HG02870 (cell line): ENCODE data around the gene GAS1.

Source experiments
- ATAC-seq: cut with Tn5 transposase; IDR thresholded peaks from one replicate; pipeline ENCODE4 v1.9.1; 2021; ENCODE audit warnings: mild to moderate bottlenecking, moderate library complexity; ENCODE audit not compliant: unreplicated experiment

The GAS1 gene

DNA sequence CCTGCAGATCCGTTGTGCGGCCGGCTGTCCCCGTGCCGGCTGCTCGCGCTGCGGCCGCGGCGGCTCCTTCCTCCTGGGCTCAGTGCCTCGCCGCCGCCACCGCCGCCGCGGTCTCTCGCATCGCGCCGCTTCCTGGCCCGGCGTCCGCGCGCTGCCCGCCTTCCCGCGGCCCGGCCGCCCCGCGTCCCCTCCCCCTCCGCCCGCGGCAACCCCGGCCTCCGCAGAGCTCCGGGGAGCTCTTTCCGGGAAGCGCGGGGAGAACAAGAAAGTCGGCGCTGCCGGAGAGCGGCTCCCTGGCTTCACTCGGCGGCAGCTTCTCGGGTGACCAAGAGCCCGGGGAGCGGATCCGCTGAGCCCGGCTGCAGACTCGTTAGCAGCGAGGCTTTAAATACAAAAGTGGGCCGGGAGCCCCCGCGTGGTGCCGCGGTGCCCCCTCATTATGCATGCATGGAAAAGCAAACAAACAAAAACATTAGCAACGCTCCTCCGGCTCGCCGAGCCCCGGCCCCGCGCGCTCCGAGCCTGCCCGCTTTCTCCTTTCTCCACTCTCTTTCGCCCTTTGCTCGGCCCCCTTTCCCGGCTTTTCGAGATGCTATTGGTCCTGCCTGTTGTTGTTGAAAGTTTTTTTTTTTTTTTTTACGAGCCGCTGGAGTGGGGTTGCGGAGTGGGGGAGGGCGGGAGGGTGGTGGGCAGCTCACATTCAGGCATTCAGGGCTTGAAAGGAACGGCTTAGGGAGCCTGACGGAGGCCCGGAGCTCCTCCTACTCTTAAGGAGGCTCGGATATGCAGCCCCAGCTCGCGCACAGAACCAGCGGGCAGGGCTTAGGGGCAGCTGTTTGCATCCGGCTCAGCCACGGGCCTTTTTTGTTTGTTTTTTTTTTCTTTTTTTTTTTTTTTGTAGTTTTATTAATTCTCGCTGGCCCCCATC, at the start of gene GAS1:
Gene GAS1, minus strand, starts transcription at position 361 of the 928 bp plus-strand sequence. CDS start 727 bp downstream, outside the sequence.
- ATAC-seq: peak; percentile 50

GRCh38 chr9:86994231-86994630, 46.9 kb upstream of the GAS1 start:
- ATAC-seq: no peak

DNA sequence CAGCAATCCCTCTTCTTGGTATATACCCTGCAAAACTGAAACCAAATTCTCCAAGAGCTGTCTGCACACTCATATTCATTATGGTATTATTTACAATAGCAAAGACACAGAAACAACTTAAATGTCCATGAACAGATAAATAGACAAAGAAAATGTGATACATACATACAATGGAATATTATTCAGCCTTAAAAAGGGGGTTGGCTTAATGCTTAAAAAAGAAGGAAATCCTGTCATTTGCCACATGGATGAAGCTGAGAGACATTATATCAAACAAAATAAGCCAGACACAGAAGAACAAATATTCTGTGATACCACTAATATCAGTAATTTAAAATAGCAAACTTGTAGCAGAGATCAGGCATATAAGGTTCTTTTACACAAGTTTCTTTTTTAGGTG, 46.5 kb upstream of the GAS1 start:
- no peak for ATAC-seq

GRCh38 chr9:86991077-86991476, 43.8 kb upstream of the GAS1 start:
- ATAC-seq: no peak

GRCh38 chr9:86990290-86990689, 43.0 kb upstream of the GAS1 start:
- no peak for ATAC-seq

GRCh38 chr9:86987900-86988299, 40.6 kb upstream of the GAS1 start:
- ATAC-seq: no peak

DNA sequence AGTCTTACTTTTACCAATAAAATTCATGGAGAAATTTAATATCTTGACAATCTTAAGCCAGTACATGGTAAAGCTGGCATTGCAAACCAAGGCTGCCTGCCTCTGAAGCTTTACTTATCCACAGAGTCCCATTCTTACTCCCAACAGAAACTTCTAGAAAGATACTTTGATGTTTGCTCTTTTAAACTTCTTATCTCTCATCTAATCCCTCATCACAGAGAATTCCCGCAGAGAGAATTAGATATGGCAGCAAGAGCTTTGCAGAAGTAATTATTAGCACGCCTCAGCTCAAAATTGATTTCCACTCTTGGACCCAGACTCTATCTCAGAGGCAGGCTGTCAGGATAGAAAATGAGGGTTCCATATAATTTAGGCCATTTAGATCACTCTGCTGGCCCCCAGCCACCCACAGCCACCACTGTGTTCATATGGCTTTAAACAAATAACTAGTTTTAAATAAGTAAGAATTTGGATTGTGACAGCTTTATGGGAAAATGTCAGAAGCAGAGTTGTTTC, 37.9 kb upstream of the GAS1 start:
- no peak for ATAC-seq

- ATAC-seq: no peak
These were observed 36.4 kb upstream of the GAS1 start for GRCh38 chr9:86983620-86984259.

DNA sequence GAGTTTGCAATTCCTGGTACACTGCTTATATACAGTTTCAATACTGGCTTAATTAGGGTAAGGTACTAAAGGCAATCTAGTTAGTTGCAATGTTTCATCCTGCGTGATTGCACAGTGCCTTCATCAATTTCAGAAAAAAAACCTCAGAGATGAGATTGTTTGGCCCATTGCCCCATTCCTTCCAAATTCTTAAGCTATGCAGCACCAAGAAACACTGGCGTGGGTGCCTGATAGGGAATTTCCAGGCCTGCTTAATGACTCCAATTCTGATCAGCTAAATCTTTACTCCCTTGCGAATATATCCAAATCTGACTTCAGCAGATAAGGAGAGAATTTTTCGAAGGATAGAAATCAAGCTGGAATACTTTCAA, 35.9 kb upstream of the GAS1 start:
- ATAC-seq: no peak

DNA sequence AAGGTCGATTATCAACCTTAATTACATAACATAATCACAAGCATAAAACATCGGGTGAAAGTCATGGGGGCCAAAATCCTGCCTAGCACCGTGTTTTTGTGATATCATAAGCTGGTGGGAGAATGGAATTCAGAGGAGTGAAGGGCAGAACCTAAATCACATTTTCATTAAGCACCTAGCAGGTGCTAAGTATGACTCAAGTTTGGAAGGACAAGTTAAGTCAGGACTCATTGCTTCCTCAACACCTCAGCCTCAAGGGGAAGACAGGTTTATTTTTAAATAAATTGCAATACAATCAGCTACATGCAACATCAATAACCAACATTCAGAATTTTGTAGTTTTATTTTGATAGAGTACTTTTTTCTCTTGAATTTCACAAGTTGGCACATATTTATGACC, 33.5 kb upstream of the GAS1 start:
- no peak for ATAC-seq

DNA sequence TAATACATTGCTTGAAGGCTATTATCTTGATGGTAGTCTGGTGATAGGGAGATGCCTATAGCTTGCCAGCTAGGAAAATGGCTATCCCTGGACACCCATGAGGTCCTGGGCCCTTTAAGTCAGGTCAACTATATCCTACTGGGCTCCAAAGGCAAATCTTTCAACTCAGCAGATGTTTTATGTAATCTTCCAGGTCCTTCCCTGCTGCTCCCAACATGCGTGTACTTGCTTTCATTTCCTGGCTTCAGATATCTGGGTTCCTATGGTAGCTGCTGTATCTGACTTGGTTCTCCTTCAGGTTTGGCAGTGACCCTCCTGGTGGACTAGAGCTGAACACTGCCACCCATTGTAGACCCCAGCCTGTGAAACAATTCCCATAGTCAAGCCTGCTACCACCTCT, 32.4 kb upstream of the GAS1 start:
- no peak for ATAC-seq

- ATAC-seq: no peak
These were observed 31.7 kb upstream of the GAS1 start for GRCh38 chr9:86978922-86979474.

GRCh38 chr9:86978413-86978812, 31.1 kb upstream of the GAS1 start:
- ATAC-seq: no peak

GRCh38 chr9:86977205-86977835, 30.0 kb upstream of the GAS1 start:
- no peak for ATAC-seq

GRCh38 chr9:86975606-86976005, 28.3 kb upstream of the GAS1 start:
- no peak for ATAC-seq

GRCh38 chr9:86975036-86975435, 27.7 kb upstream of the GAS1 start:
- no peak for ATAC-seq

DNA sequence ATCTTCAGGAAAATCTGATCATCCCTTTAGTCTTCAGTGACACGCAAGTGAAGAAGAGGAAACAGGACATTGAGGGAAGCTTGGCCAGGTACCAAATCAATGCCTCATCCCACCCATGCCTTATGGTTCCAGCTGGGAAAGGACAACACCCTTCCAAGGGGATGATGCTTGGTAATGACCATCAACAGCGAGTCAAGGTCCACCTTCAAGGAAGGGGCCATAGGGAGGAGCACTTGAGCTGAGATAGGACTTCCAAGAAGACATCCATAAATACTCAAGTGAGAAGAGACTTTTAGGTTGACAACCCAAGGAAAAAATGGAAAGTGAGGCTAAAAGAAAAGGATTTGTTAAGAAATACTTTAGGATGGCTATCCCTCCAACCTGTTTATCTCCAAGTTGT, 27.1 kb upstream of the GAS1 start:
- no peak for ATAC-seq

- no peak for ATAC-seq
These were observed 24.4 kb upstream of the GAS1 start for GRCh38 chr9:86971742-86972141.

- ATAC-seq: no peak
These were observed 21.1 kb upstream of the GAS1 start for GRCh38 chr9:86968258-86968920.

- no peak for ATAC-seq
These were observed 19.7 kb upstream of the GAS1 start for GRCh38 chr9:86966852-86967511.
